B cell (primary cell): ENCODE measurements around the gene LSS. TPM values are rescaled to one million over a fixed set of nuclear protein-coding genes. Genes with fewer than 3 reads are reported as not detected.

Experiments
- ATAC-seq: fragments of 200-7000 bp; cut with Tn5 transposase; one replicate; pipeline ENCODE4 v1.10.0; 2021; ENCODE audit warnings: low read depth, mild to moderate bottlenecking, moderate number of reproducible peaks, moderate library complexity
- CTCF ChIA-PET: fragments of 350-600 bp; sonication (Branson Sonifier 250); formaldehyde crosslinking; loops from one replicate; lab custom pipeline; 2021; ENCODE audit warnings: antibody characterized with exemption, inconsistent platforms; lab: Charles Lee
- POLR2A ChIA-PET: fragments of 350-600 bp; sonication (Branson Sonifier 250); formaldehyde crosslinking; loops from one replicate; lab custom pipeline; 2021; ENCODE audit warnings: antibody characterized with exemption; lab: Charles Lee
- DNase-seq: peaks from one replicate; pipeline ENCODE4 v3.0.0; 2013
- H2AFZ ChIP-seq: 2 replicates; pipeline ENCODE4 v1.6.1; 2012; ENCODE audit warnings: mild to moderate bottlenecking, low read depth, low read length; ENCODE audit not compliant: insufficient read depth, poor library complexity, severe bottlenecking
- H3K27ac ChIP-seq, 2 donors: 1 replicate in 1 of 2; 2 replicates in 1 of 2; pipeline ENCODE4 v1.5.1; 2012 to 2013; ENCODE audit warnings: low read length in 2 of 2, mild to moderate bottlenecking in 2 of 2, moderate library complexity in 1 of 2
- H3K27me3 ChIP-seq, 4 experiments: fragments of 200-600 bp in 1 of 4; sonication (generic) in 1 of 4; replicated peaks in 1 of 4; 1 replicate in 2 of 4; 2 replicates in 2 of 4; pipeline versions ENCODE4 v1.6.1 to v1.7.0; 2013 to 2016; ENCODE audit warnings: low read length in 3 of 4, mild to moderate bottlenecking in 2 of 4, mixed read lengths in 1 of 4, moderate library complexity in 1 of 4; ENCODE audit not compliant: insufficient read depth in 4 of 4, control insufficient read depth in 3 of 4; ENCODE audit errors: control extremely low read depth in 1 of 4
- H3K36me3 ChIP-seq, 2 experiments: replicated peaks in 1 of 2; 1 replicate in 1 of 2; 2 replicates in 1 of 2; pipeline versions ENCODE4 v1.6.1 to v1.7.1; 2013; ENCODE audit warnings: low read length in 1 of 2; ENCODE audit not compliant: insufficient read depth in 2 of 2, control insufficient read depth in 1 of 2; ENCODE audit errors: control extremely low read depth in 1 of 2, extremely low read depth in 1 of 2
- H3K4me1 ChIP-seq, 2 donors: fragments of 200-600 bp in 1 of 2; sonication (generic) in 1 of 2; 1 replicate in 1 of 2; 2 replicates in 1 of 2; pipeline versions ENCODE4 v1.5.1 to v1.6.1; 2013 to 2017; ENCODE audit warnings: low read length in 2 of 2; ENCODE audit not compliant: control insufficient read depth in 2 of 2, insufficient read depth in 2 of 2
- H3K4me2 ChIP-seq: replicated peaks from 2 replicates; pipeline ENCODE3; 2012; ENCODE audit warnings: mild to moderate bottlenecking, low read depth, low read length; ENCODE audit not compliant: poor library complexity, severe bottlenecking
- H3K4me3 ChIP-seq, 5 experiments: fragments of 200-600 bp in 1 of 5; sonication (generic) in 1 of 5; 1 replicate in 3 of 5; 2 replicates in 2 of 5; pipeline versions ENCODE4 v1.5.1 to v1.7.0; 2011 to 2016; ENCODE audit warnings: low read length in 4 of 5, mild to moderate bottlenecking in 4 of 5, low read depth in 2 of 5, control low read depth in 1 of 5, moderate library complexity in 1 of 5; ENCODE audit not compliant: insufficient read depth in 1 of 5; ENCODE audit errors: control extremely low read depth in 1 of 5, extremely low read depth in 1 of 5
- H3K79me2 ChIP-seq: fragments of 200-600 bp; sonication (generic); one replicate; pipeline ENCODE4 v1.6.0; 2016; ENCODE audit warnings: low read length; ENCODE audit not compliant: control insufficient read depth, insufficient read depth
- H3K9ac ChIP-seq: fragments of 200-600 bp; sonication (generic); 2 replicates; pipeline ENCODE4 v1.6.1; 2017; ENCODE audit warnings: mild to moderate bottlenecking, low read length, moderate library complexity
- H3K9me3 ChIP-seq, 3 donors: one replicate each; pipeline versions ENCODE4 v1.6.1 to v1.7.1; 2013; ENCODE audit warnings: low read length in 2 of 3; ENCODE audit not compliant: control insufficient read depth in 2 of 3, insufficient read depth in 1 of 3; ENCODE audit errors: control extremely low read depth in 1 of 3
- H4K20me1 ChIP-seq: 2 replicates; pipeline ENCODE4 v1.6.0; 2012; ENCODE audit warnings: mild to moderate bottlenecking, low read length; ENCODE audit not compliant: insufficient read depth, control insufficient read depth, poor library complexity, severe bottlenecking
- H3K27ac Mint-ChIP-seq: one replicate; pipeline ENCODE4 v1.8.0; 2021; ENCODE audit warnings: mixed read lengths
- H3K27me3 Mint-ChIP-seq: one replicate; pipeline ENCODE4 v1.8.0; 2021; ENCODE audit warnings: mixed read lengths
- H3K4me1 Mint-ChIP-seq: one replicate; pipeline ENCODE4 v1.8.0; 2021; ENCODE audit warnings: mixed read lengths
- H3K4me3 Mint-ChIP-seq: one replicate; pipeline ENCODE4 v1.8.0; 2021; ENCODE audit warnings: mixed read lengths
- H3K9me3 Mint-ChIP-seq: one replicate; pipeline ENCODE4 v1.8.0; 2022; ENCODE audit warnings: mixed read lengths; ENCODE audit not compliant: insufficient read depth
- EZH2 ChIP-seq: IDR thresholded peaks from 2 replicates; pipeline ENCODE4 v1.6.1; 2012; ENCODE audit warnings: borderline replicate concordance, low read depth, mild to moderate bottlenecking, moderate library complexity, low read length; ENCODE audit not compliant: insufficient read depth, poor library complexity, severe bottlenecking
- WGBS: methylation state at CpG from one replicate; pipeline ENCODE4 v1.1.5; 2013; ENCODE audit warnings: missing lambda C conversion rate; ENCODE audit not compliant: insufficient coverage; 5-methylcytosine and 5-hydroxymethylcytosine counted together
- intact Hi-C: fragments of 100-400 bp; cut with micrococcal nuclease; formaldehyde crosslinking; loops from one replicate; pipeline ENCODE4 v1.10.0; 2022
- polyA plus RNA-seq: library from polyadenylated mRNA; depleted of rRNA; stranded (reverse); fragments of >200 nt; gene quantifications from 2 replicates; pipeline ENCODE4 v1.2.3, GENCODE V29; 2012
- total RNA-seq, 2 donors: library from RNA; stranded (reverse); fragments of 120-200 nt in 1 of 2; gene quantifications; 1 replicate in 1 of 2; 2 replicates in 1 of 2; pipeline versions ENCODE4 v1.2.3 to v1.2.4, GENCODE V29; 2013 to 2022
- TF ChIP-seq, protein P1 (sequence below): fragments of 200-600 bp; IDR thresholded peaks from one replicate; pipeline ENCODE4 v1.8.0; 2022; ENCODE audit warnings: antibody characterized with exemption, mild to moderate bottlenecking

LSS gene
- total and polyA plus RNA-seq, 2 donors (not counting 1 experiment from before 2014, with no cell fraction given): 30.2 to 58.1 TPM

- CTCF ChIA-PET: no interaction called here
- Histone ChIP-seq H3K4me1 (no peaks in the 10 kb centered on the region), H4K20me1 (no peaks in the 10 kb centered on the region), H3K79me2 (no peaks in the 10 kb centered on the region), H2AFZ (no peak overlapping the region), H3K36me3 (peaks cover 1 to 3% of the 10 kb centered on the region in 2 experiments), H3K9ac (no peak overlapping the region), H3K27me3 (no peaks in the 10 kb centered on the region), H3K27ac (no peak overlapping the region), H3K9me3 (no peaks in the 10 kb centered on the region), H3K4me3 (no peak overlapping the region), H3K4me2 (no peak overlapping the region)
- no peak for ATAC-seq
- WGBS: 96% methylated on average over 24 of the region's 24 CpGs
- DNase-seq: no peak
- Mint-ChIP-seq H3K4me1 (no peaks in the 10 kb centered on the region), H3K27ac (no peak overlapping the region), H3K4me3 (no peak overlapping the region), H3K9me3 (no peaks in the 10 kb centered on the region), H3K27me3 (no peaks in the 10 kb centered on the region)
- POLR2A ChIA-PET: interaction anchor here (0.6 kb wide), 1 partner anchor 22 kb away, joined by 5 read pairs; the partner anchor contains the start of gene LSS
- intact Hi-C loops: no loop called here
- no peak for TF ChIP-seq EZH2
- TF ChIP-seq, protein P1, sequence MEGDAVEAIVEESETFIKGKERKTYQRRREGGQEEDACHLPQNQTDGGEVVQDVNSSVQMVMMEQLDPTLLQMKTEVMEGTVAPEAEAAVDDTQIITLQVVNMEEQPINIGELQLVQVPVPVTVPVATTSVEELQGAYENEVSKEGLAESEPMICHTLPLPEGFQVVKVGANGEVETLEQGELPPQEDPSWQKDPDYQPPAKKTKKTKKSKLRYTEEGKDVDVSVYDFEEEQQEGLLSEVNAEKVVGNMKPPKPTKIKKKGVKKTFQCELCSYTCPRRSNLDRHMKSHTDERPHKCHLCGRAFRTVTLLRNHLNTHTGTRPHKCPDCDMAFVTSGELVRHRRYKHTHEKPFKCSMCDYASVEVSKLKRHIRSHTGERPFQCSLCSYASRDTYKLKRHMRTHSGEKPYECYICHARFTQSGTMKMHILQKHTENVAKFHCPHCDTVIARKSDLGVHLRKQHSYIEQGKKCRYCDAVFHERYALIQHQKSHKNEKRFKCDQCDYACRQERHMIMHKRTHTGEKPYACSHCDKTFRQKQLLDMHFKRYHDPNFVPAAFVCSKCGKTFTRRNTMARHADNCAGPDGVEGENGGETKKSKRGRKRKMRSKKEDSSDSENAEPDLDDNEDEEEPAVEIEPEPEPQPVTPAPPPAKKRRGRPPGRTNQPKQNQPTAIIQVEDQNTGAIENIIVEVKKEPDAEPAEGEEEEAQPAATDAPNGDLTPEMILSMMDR: no peak
These were observed 22.2 kb downstream of the LSS start for GRCh38 chr21:46206163-46207005.

- Histone ChIP-seq H3K36me3 (peaks cover 1 to 3% of the 10 kb centered on the region in 2 experiments), H3K27ac (no peak overlapping the region), H2AFZ (no peak overlapping the region), H3K79me2 (no peaks in the 10 kb centered on the region), H3K4me3 (no peak overlapping the region), H3K9ac (no peak overlapping the region), H3K27me3 (no peaks in the 10 kb centered on the region), H3K4me1 (no peaks in the 10 kb centered on the region), H4K20me1 (no peaks in the 10 kb centered on the region), H3K4me2 (no peak overlapping the region), H3K9me3 (no peaks in the 10 kb centered on the region)
- POLR2A ChIA-PET: no interaction called here
- Mint-ChIP-seq H3K27ac (no peak overlapping the region), H3K4me1 (no peaks in the 10 kb centered on the region), H3K27me3 (no peaks in the 10 kb centered on the region), H3K9me3 (no peaks in the 10 kb centered on the region), H3K4me3 (no peak overlapping the region)
- no peak for TF ChIP-seq EZH2
- TF ChIP-seq, protein P1: no peak
- intact Hi-C loops: no loop called here
- DNase-seq (no peak), ATAC-seq (no peak)
- CTCF ChIA-PET: no interaction called here
- WGBS: 97% methylated on average over 15 of the region's 16 CpGs
These were observed 22.8 kb downstream of the LSS start for GRCh38 chr21:46205766-46206162.
